DMS53 treated with DMSO at 0.1 percent for 48 hours (cell line): ENCODE measurements around the gene NUDT9.

Source experiments
- DNase-seq: peaks from one replicate; lab custom pipeline; 2025; ENCODE audit not compliant: unreplicated experiment; lab: John Stamatoyannopoulos, UW

NUDT9 gene

GRCh38 chr4:87505862-87506261 is 83.5 kb downstream of the NUDT9 start:
- no peak for DNase-seq

GRCh38 chr4:87506974-87507701 is 84.8 kb downstream of the NUDT9 start:
- no peak for DNase-seq
